Osteocyte (in vitro differentiated cells): ENCODE measurements around the gene ANKS1A. TPM values are rescaled to one million over a fixed set of nuclear protein-coding genes. Genes with fewer than 3 reads are reported as not detected.
A peak's percentile ranks its signal among the peaks of the same experiment; 100 is the strongest.

ENCODE experiments used
- DNase-seq: peaks from one replicate; pipeline ENCODE4 v3.0.0; 2021; ENCODE audit warnings: mixed read lengths; ENCODE audit not compliant: unreplicated experiment; ENCODE audit errors: extremely low spot score
- H3K27ac Mint-ChIP-seq: one replicate; pipeline ENCODE4 v1.8.0; 2021; ENCODE audit warnings: mild to moderate bottlenecking, mixed read lengths; ENCODE audit not compliant: unreplicated experiment
- H3K27me3 Mint-ChIP-seq: one replicate; pipeline ENCODE4 v1.8.0; 2021; ENCODE audit warnings: mixed read lengths; ENCODE audit not compliant: unreplicated experiment
- H3K36me3 Mint-ChIP-seq: one replicate; pipeline ENCODE4 v1.8.0; 2021; ENCODE audit warnings: mixed read lengths; ENCODE audit not compliant: unreplicated experiment
- H3K4me1 Mint-ChIP-seq: one replicate; pipeline ENCODE4 v1.8.0; 2021; ENCODE audit warnings: mixed read lengths; ENCODE audit not compliant: unreplicated experiment
- H3K4me3 Mint-ChIP-seq: one replicate; pipeline ENCODE4 v1.8.0; 2021; ENCODE audit warnings: mild to moderate bottlenecking, moderate library complexity, mixed read lengths; ENCODE audit not compliant: unreplicated experiment
- H3K9me3 Mint-ChIP-seq: one replicate; pipeline ENCODE4 v1.8.0; 2021; ENCODE audit warnings: mixed read lengths; ENCODE audit not compliant: unreplicated experiment
- total RNA-seq: library from RNA; stranded (reverse); gene quantifications from 2 replicates; pipeline ENCODE4 v1.2.1, GENCODE V29; 2021
- TF ChIP-seq, protein P1 (sequence below): fragments of 200-600 bp; sonication (generic); IDR thresholded peaks from 2 replicates; pipeline ENCODE4 v1.5.0; 2021; ENCODE audit warnings: antibody characterized with exemption, mild to moderate bottlenecking, moderate library complexity

ANKS1A gene
- total RNA-seq, 1 donor from 2014 or later = 15.5 TPM

DNA sequence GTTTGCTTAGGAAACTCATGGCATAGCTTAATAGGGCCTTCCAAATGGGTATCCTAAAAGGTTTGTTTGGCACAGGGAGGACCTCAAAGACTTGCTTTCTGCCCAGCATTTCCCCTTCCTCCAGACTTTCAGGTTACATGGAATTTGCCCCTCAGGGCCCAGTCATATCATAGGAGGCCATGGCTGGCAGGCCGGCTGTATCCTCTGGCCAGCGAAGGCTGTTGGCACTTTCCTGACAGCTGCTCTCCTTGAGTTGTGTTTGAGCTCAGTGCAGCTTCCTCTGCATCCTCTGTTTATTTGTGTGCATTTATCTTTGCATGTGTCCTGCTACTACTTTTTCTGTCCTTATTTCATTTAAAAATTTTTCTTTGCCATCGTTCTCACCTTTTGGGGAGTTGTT is 90.9 kb downstream of the ANKS1A start:
- no peak for DNase-seq
- H3K9me3 Mint-ChIP-seq = no peaks in the 10 kb centered on the region

DNA sequence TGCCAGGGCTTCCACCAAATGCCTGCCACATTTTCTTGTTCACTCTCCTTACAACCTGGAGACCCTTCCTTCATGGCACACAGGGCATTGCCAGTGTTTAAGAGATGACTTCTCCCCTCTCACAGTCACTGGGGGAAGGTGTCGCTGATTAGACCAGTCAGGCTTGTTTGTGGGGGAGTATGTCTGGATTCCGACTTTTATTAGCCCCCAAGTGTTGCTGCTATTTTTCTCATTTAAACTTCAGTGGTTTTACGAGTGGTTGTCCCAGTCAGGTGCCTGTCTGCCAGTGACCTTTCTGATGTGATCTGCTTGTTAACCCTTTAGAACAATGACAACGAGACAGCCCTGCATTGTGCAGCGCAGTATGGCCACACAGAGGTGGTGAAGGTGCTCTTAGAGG is 92.3 kb downstream of the ANKS1A start:
- Mint-ChIP-seq H3K9me3 (no peaks in the 10 kb centered on the region), H3K4me3 (no peak overlapping the region), H3K36me3 (peaks cover 20% of the 10 kb centered on the region), H3K27ac (no peak overlapping the region), H3K4me1 (peaks cover 6% of the 10 kb centered on the region), H3K27me3 (no peaks in the 10 kb centered on the region)
- DNase-seq = no peak
- TF ChIP-seq, protein P1, sequence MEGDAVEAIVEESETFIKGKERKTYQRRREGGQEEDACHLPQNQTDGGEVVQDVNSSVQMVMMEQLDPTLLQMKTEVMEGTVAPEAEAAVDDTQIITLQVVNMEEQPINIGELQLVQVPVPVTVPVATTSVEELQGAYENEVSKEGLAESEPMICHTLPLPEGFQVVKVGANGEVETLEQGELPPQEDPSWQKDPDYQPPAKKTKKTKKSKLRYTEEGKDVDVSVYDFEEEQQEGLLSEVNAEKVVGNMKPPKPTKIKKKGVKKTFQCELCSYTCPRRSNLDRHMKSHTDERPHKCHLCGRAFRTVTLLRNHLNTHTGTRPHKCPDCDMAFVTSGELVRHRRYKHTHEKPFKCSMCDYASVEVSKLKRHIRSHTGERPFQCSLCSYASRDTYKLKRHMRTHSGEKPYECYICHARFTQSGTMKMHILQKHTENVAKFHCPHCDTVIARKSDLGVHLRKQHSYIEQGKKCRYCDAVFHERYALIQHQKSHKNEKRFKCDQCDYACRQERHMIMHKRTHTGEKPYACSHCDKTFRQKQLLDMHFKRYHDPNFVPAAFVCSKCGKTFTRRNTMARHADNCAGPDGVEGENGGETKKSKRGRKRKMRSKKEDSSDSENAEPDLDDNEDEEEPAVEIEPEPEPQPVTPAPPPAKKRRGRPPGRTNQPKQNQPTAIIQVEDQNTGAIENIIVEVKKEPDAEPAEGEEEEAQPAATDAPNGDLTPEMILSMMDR = no peak

More for the DNA sequence above, 90.9 kb downstream of the ANKS1A start:
- Mint-ChIP-seq H3K4me1 (peaks cover 6% of the 10 kb centered on the region), H3K27ac (no peak overlapping the region), H3K4me3 (no peak overlapping the region), H3K27me3 (no peaks in the 10 kb centered on the region), H3K36me3 (peaks cover 14% of the 10 kb centered on the region)
- TF ChIP-seq, protein P1 = no peak

DNA sequence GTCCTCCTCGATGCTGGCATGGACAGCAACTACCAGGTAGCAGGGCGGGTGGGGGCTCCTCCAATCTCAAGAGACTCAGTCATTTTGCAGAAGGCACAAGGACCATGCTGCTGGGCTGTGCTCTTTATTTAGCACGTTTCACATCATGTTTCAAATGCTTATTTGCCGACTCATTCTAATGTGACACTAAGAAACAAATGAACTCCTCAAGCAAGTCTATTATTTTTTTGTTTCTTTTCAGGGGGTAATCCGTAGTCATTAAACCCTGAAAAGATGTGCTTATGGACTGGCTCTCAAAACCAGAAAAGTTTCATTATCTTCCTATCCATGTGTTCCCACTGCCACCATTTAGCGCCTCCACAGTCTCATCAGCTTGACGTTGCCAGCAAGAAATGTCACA is 92.9 kb downstream of the ANKS1A start:
- Mint-ChIP-seq H3K27me3 (no peaks in the 10 kb centered on the region), H3K27ac (peak overlapping the region; percentile 42), H3K4me1 (peaks cover 6% of the 10 kb centered on the region), H3K9me3 (no peaks in the 10 kb centered on the region), H3K4me3 (no peak overlapping the region), H3K36me3 (peaks cover 20% of the 10 kb centered on the region)
- no peak for DNase-seq
- TF ChIP-seq, protein P1 = no peak

DNA sequence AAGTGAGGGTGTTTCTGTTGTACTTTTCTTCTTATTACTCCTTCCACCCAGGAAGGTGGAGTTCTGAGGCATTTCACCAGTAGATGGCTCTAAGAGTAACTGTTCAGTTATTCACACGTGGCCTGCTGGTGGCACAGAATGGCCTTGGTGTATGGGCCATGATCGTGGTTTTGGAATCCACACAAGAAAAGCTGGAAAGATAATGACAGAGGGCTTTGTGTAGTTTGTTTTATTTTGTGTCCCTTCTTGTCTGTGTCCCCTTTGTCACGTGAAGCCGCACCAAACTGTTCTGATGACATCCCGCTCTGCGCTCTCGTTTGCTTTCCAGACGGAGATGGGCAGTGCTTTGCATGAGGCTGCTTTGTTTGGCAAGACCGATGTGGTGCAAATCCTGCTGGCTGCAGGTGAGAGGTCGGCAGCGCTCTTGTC is 93.4 kb downstream of the ANKS1A start:
- Mint-ChIP-seq H3K27ac (peak overlapping the region; percentile 42), H3K4me1 (peaks cover 6% of the 10 kb centered on the region), H3K4me3 (no peak overlapping the region), H3K27me3 (no peaks in the 10 kb centered on the region), H3K36me3 (peaks cover 20% of the 10 kb centered on the region), H3K9me3 (no peaks in the 10 kb centered on the region)
- no peak for DNase-seq
- TF ChIP-seq, protein P1 = peak; percentile 53

DNA sequence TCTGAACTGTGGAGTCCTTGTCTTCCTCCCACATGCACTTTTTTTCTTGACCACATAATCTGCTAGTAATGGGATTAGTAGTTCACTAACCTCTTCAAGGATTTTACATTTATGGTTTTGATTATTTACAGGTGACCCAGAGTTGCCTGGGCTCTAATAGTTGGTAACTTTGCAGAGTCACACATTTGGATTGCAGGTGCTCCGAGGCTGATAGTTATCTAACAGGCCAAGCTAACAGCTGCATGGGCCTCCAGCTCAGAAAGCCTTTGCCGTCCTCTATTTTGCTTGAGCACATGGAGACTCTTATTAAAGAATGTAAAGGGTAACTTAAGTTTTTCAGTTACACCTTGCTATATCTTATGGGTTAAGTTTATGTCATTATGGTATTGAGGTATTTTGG is 95.4 kb downstream of the ANKS1A start:
- peaks cover 6% of the 10 kb centered on the region for H3K4me1 Mint-ChIP-seq
- TF ChIP-seq, protein P1 = no peak
- H3K27me3 Mint-ChIP-seq = no peaks in the 10 kb centered on the region
- H3K9me3 Mint-ChIP-seq = no peaks in the 10 kb centered on the region
- H3K36me3 Mint-ChIP-seq = peaks cover 21% of the 10 kb centered on the region
- H3K4me3 Mint-ChIP-seq = no peak overlapping the region
- no peak overlapping the region for H3K27ac Mint-ChIP-seq
- DNase-seq = no peak
